ENCODE measurements around the gene KIAA1217.
"Not testable (repeated sequence)": the region's sequence is repeated elsewhere in the genome, so short reads cannot be mapped to it uniquely, and the experiment has no call there.

Gene KIAA1217

DNA sequence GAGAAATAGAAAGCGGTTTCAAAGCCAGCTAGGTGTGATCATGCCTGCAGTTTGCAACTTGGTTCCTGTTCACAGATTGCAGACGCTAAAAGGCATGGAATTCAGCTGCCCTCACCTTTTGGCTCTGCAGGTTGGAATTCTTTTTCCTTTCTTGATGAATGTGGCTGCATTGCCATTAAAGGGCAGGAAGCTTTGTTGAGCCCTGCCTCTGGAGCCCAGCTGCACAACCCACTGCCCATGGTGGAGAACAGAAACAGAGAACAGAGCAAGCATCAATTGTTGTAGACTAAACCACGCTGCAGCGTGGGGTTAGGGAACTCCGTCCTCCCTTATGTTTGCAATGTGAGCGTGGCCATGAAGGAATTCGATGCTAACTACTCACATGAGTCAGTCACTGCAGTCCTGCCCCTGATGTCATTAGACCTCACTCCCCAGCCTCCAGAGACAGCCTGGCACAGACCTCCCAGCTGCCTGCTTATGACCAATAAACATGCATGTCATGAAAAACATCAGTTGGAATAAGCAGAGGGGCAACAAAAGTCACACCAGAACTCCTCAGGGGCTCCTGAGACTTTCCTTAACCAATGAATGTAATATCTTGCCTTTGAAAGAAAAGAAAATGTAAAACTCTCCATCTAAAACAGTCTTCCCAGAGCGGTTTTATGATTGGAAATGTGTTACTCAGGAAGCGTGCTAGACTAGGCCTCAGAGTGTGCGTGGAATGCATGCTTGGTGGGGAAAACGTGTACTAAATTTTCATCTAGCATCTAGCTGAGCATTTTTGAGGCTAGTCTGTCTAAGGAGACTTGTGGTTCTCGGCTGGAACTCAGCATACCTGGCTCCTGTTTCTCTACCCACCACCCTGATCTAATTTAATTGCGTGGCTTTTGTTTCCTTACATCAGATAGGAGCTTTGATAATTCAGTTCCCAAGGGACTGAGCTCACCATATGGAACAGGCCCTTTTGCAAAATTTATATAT lies 232.2 kb downstream of the KIAA1217 start:
- DNase-seq (ENCODE audit: low read depth in 3 of 3), result no peak

DNA sequence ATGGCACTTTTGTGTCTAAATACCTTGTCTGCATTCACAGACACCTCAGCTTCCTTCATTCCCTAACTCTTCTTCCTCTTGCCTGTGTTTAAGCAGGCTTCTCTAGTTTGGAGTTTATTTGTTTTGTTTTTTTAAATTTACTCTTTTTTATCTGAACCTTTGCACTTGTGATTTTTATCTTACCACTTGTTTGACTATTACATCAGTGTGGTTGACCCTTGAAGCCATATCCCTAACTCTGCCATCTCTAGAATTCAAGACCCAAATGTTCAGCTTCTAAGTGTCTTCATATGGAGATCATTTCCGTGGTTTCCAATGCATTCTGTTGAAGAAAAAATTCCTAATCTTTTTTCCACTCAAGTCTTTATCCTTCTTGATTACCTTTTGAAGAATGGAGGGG lies 233.3 kb downstream of the KIAA1217 start:
- DNase-seq (ENCODE audit: low read depth in 3 of 3), result no peak

DNA sequence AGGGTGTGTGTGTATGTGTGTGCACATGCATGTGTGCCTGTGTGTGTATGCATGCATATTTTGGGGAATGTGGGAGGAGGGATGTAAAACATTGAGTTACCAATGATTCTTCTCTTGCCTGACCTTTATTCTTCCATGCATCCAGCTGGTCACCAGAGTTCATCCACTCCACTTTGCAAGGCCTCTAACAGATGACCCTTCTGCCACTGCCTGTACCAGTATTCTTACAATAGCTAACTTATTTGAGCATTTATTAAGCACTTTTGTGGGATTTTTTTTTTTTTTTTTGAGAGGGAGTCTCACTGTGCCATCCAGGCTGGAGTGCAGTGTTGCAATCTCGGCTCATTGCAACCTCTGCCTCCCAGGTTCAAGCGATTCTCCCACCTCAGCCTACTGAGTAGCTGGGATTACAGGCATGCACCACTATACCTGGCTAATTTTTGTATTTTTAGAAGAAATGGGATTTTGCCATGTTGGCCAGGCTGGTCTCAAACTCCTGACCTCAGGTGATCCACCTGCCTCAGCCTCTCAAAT lies 233.8 kb downstream of the KIAA1217 start:
- not testable (repeated sequence) for DNase-seq (ENCODE audit: low read depth in 3 of 3)

DNA sequence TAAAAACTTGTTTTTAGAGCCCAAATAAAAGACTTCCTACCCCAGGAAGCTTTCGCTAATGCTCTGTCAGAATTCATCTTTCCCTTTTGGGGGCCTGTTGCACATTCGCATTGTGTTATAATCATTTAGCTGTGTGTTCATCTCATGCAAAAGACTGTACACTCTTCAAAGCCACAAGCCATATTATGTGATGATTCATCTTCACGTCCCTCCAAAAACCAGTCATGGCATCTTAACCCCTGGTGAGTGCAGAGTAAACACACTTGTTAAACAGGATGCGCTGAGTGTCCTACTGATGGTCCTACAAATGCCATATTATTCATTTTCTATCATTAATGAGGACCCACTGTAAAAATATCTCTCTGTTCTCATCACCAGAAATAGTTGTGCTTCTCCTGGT lies 235.4 kb downstream of the KIAA1217 start:
- DNase-seq (ENCODE audit: low read depth in 3 of 3), result no peak

DNA sequence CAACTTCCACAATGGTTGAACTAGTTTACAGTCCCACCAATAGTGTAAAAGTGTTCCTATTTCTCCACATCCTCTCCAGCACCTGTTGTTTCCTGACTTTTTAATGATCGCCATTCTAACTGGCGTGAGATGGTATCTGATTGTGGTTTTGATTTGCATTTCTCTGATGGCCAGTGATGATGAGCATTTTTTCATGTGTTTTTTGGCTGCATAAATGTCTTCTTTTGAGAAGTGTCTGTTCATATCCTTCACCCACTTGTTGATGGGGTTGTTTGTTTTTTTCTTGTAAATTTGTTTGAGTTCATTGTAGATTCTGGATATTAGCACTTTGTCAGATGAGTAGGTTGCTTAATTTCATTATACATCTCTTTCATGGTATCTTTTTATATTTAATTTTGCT lies 237.0 kb downstream of the KIAA1217 start:
- DNase-seq (ENCODE audit: low read depth in 3 of 3), result not testable (repeated sequence)

DNA sequence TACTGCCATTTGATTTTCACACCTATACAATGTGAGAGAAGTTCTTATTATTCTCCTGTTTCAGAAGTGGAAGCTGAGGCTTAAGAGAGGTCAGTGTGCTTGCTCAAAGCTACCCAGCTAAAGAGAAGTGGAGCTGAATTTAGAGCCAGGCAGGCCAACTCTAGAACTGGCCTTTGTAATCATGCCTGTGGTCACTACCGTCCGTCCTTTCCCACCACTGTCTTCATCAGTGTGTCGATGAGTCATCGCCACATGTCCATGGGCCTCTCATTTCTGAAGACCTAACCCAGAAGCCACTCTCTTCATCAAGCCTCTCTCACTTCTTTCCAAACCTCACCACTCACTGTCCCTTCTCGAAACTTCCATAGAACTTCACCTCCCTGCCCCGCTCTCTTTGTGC lies 237.8 kb downstream of the KIAA1217 start:
- no peak for DNase-seq (ENCODE audit: low read depth in 3 of 3)

DNA sequence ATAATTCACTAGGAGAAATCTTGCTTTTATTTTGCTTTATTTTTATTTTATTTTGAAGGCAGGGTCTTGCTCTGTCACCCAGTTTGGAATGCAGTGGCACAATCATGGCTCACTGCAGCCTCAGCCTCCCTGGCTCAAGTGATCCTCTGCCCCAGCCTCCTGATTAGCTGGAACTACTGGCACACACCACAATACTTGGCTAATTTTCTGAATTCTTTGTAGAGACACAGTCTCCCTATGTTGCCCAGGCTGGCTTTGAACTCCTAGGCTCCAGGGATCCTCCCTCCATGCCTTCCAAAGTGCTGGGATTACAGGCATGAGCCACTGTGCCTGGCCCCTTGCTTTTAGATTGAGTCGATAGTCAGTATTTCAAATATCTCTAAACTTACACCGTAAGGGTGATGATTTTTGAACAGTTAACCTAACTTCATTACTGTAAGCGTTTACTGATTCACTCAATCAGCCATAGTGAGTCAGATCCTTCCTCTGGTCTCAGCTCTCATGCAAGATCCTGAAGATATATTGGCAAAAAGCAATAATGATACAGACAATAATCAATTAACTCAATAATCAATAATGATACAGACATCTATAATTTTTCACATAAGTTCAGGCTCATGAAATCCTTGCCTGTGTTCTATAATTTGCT lies 239.5 kb downstream of the KIAA1217 start:
- no peak for DNase-seq (ENCODE audit: low read depth in 3 of 3)

DNA sequence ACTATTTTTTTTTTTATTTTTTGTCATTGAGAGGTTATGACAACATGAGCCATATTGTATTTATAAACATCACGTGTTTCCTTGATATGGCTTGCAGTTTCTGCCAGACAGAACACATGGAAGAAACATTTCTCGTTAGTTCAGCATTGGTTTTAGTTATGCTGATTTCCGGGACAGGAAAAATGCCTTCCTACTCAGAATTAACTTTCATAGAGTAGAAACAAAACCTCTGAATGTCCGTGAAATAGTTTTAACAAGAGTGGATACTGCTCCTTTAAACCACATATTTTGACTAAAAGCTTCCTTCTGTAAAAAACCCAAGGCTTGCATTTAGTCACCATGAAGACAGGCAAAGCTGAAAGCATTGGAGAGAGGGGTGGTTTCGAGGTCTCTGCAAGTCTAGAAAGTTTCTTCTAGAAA lies 240.4 kb downstream of the KIAA1217 start:
- no peak for DNase-seq (ENCODE audit: low read depth in 3 of 3)

DNA sequence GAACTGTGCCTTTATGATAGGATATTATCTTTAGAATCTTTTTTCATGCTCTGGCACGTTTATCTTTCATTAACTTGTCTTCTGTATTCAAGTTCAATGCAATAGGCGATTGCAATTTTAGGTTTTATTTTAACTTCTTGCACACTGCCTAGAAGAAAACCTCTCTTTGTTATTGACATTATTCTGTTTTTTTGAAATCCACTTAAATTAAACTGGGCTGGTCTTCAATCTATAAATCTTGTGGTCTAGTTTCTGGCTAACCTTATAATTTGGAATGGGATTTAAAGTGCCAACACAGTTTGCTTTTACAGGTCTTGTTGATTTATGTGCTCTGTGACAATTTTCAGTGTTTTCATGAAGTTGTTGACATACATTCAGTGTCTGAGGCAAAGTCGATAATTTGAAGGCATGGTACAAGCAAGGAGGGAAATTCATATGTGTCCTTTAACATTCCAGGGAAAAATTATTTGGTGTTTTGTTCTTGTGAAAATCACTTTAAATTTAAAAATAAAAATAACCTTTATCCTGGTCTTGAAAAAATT lies 240.9 kb downstream of the KIAA1217 start:
- DNase-seq (ENCODE audit: low read depth in 3 of 3), result no peak

DNA sequence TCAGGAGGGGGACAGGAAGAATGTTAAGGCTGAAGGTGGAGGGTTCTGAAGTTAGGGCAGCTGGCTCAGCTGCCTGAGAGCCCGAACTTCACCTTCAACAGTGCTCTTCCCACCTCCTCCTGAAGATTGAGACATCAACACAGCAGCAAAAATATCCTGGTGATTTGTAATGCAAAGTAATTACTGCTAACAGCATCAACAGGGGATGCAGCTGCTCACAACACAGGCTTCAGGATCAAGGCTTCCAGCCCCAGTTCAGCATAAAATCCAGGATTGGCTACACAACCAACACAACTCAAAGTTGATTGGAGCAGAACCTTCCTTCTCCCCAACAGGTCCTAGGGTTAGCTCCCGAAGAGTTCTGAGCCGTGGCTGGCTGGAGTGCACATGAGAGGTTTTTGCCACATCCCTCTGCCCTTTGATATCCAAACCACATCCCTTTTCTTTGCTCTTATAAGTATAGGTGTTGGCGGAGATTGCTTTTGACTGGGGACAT lies 242.4 kb downstream of the KIAA1217 start:
- no peak for DNase-seq (ENCODE audit: low read depth in 3 of 3)

DNA sequence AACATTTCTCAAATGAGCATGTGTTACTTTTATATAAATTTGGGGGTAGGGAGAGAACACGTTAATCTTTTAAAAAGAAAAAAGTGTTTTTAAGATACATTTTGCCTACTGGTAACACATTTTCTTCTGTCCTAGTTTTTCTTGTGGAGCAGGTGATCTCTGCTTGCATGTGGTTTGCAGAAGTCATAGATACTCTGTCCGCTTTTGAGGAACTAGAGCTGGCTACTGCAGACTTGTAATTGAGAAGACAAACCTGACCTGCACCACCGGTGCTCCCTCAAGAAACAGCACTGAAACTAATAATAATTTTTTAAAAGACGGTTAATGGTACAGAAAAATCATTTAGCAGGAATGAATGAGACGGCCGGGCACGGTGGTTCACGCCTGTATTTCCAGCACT lies 243.1 kb downstream of the KIAA1217 start:
- DNase-seq (ENCODE audit: low read depth in 3 of 3), result no peak

DNA sequence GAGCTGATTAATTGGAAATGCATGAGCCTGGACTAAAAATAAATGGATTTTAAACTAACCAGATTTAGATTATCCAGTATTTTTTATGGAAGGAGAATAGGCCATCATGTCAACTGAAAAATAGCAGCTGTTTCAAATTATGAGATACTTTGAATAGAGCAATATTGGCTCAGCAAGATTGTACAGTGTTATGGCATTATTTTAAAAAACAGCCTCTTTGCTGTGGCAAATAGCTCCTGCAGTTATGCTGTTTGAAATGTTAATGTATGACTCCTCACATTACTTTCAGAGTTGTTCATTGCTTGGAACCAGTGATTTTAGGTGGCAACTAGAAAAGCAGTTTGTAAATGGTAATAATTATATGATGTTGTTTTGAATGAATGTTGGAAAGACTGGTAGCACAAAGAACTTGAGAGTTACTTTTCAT lies 244.5 kb downstream of the KIAA1217 start:
- no peak for DNase-seq (ENCODE audit: low read depth in 3 of 3)

DNA sequence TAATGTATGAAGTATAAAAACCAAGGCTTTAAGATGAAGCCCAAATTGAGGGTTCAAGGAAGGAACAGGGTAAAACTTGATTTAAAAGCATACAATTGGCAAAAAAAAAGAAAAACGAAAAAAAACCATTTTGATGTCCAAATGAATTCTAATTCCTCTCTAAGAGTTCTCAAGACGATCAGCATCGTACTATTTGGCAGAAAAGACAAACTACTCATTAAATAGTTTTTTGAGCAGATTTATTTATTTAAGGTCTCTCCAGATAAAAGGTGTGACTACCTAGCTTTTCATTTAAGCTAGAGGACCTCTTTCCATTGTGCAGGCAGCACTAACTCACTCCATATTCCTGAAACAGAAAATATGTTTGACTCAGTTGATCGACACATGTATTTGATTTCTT lies 245.0 kb downstream of the KIAA1217 start:
- no peak for DNase-seq (ENCODE audit: low read depth in 3 of 3)

DNA sequence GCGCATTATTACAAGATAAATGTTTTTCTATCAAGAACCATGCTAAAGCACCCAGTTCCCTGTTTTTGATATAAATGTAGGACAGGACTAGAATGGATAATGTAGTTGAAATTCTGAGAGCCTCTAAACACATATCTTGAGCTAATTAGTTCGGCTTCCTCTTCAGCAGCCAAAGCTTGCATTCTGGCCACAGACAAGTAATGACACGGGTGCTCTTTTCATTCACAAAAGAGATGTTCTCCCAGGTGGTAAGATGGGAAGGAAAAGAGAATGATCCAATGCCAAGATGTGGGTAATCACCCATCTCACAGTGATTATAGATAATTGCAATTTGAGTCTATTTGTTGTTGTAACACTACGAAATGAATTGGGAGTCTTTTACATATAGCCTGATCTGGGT lies 246.5 kb downstream of the KIAA1217 start:
- no peak for DNase-seq (ENCODE audit: low read depth in 3 of 3)

DNA sequence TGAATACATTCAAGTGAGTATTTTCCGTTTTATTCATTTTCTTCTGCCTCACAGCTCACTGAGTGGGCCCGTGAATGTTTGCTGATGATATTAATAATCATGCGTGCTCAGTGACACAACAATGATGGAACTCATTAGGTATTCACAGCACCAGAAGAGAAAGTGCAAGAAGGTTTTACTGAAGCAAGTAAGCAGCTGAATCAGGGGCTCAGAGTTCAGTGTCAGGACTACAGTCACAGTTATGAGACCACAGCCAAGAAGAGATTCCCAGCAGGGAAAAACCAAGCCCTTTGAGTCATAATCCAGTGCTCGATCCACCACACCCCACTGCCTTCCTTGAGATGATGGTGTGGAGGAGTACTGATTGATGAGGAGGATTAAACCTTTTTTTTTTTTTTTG lies 247.4 kb downstream of the KIAA1217 start:
- no peak for DNase-seq (ENCODE audit: low read depth in 3 of 3)

DNA sequence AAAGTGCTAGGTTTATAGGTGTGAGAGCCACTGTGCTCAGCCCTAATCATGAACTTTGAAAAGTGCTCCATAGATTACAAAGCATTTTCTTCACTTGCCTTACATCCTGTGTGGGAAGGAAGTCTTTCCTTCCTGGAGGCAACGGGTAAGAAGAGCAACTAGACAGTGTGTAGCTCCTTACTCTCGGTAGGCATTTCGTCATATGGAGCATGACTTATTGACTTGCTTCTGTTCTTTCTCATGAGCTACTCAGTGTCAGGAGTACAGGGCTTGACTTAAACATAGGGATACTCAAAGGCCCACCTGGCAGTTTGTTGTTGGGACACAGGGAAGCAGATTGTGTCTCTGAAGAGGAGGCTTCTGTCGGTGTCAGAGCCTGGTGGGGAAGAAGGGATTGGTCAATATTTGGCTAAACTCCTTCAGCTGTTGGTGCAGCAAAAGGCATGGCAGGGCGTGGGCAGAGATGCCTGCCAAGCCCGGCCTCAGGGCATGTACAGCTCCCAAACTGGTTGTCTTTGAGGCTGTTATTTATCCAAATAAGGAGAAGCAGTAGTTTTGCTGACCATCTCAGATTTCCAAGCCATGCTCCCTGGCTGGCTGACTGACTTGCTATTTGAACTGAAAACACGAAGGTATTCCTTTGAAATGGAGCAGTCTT lies 248.9 kb downstream of the KIAA1217 start:
- DNase-seq (ENCODE audit: low read depth in 3 of 3), result no peak

DNA sequence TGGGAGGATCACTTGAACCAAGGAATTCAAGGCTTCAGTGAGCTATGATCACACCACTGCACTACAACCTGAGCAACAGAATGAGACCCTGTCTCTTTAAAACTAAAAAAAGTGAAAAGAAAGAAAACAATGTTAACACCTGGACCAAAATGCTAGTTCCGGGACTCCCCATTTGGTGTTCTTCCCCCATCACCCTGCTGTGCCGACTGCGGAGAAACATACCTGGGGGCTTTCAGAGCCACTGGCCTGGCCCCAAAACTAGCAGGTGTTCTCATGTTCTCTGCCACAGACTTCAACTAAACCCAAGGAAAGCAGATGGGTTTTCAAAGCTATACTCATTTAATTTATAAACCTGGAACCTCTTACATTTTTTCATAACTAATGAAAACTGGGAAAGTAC lies 250.9 kb downstream of the KIAA1217 start:
- no peak for DNase-seq (ENCODE audit: low read depth in 3 of 3)

DNA sequence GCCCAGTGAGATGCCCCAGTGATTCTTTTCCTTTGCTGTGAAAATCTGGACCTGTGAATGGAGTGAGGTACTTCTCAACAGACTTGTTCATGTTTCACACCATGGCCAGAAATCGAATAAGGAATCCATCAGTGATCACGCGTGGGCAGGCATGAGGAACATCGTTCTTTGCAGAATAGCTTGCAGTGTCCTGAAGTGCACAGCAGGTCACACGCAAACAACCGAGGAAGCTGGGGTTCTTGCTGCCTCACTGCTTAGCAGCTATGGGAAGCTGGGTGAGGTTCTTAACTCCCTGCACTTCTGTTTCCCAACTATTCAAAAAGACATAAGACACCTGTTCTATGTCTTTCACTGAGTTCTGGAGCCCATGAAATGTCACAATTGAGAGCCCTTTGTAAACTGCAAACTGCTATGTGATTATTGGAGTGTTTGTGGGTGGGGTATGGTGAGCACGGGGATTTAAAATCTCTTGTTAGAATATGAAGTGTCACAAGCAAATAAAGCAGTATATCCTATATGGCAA lies 253.4 kb downstream of the KIAA1217 start:
- DNase-seq (ENCODE audit: low read depth in 3 of 3), result no peak

DNA sequence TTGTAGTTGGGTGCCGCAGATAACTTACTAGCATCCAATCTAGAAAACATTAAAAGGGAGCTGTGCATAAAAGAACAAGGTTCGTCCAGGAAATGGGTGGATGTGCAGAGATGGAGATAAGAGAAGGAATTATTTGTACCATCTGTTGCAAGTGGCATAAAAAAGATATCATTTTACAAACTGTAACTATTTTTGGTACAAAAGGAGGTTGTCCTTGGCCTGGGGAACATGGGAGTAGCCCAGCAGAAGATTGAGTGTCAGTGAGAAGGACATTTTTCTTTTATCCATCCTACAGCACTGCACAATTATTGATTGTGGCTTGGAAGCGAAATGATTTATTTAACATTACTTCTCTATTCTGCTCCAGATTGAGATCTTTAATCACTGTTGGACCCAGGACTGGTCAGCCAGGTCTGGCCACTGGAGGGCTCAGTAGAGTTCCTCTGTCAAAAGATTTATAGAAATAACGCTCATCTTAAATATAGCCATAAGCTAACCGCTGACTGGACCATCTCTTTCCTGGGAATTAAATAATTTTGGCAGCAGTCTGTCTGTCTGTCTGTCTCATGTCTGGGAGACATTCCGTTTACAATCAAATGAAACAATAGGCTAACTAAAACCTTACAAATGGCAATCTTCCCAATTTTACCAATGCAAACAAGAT lies 254.1 kb downstream of the KIAA1217 start:
- DNase-seq (ENCODE audit: low read depth in 3 of 3), result no peak

DNA sequence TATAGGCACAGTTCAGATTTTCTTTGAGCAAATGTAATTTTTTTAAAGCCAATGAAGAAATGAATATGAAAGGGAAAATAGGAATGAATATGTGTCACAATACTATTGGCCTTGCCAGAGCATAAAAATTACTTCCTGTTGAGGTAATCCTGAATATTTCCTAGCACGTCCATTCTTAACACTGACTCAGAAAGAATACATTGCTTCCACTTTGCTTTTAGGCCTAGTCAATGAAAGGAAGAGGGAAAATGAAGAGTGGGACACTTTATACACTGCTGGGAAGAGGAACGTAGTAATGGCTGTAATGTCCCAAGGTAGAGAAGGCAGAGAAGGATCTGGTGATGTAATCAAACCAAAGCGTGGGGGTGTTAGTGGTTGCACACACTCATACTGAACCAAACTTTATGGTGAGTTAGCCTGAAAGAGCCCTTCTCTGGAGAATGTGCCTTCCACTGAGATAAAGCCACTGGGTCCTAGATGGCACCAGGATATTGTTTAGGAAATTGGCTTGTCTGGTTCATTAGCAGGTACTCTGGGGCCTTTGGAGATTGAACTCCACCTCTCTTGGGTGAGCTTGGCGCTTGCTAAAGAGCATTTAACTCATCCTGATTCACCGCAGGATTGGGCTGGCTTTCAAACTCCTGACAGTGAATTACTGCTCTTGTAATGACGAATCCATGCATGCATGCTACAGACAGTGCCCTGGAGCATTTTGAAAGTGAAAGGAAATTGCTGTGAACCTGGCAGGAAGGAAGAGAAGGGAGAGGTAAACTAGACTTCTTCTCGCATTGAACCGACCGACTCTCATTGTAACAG lies 254.9 kb downstream of the KIAA1217 start:
- DNase-seq (ENCODE audit: low read depth in 3 of 3), result no peak

Measured in stimulated activated CD4-positive, alpha-beta T cell treated with anti-CD3 and anti-CD28 coated beads, TNF-alpha, amount 100 ng/mL, for 24 hours (primary cell).